Parathyroid adenoma (tissue), 2 donors: Measurements from ENCODE around the gene ZDHHC24.

Experiments
- H2AFZ ChIP-seq: fragments of 300-600 bp; sonication (generic); one replicate; pipeline ENCODE4 v1.7.0; 2017; ENCODE audit warnings: antibody characterized with exemption, mild to moderate bottlenecking
- H3K27ac ChIP-seq: fragments of 300-600 bp; sonication (generic); one replicate; pipeline ENCODE4 v1.7.0; 2017
- H3K27me3 ChIP-seq: fragments of 300-600 bp; sonication (generic); one replicate; pipeline ENCODE4 v1.7.0; 2017; ENCODE audit warnings: low read length; ENCODE audit not compliant: control insufficient read depth, insufficient read depth
- H3K36me3 ChIP-seq: fragments of 300-600 bp; sonication (generic); one replicate; pipeline ENCODE4 v1.7.0; 2017; ENCODE audit warnings: low read length; ENCODE audit not compliant: control insufficient read depth, insufficient read depth
- H3K4me1 ChIP-seq: fragments of 300-600 bp; sonication (generic); one replicate; pipeline ENCODE4 v1.7.0; 2017; ENCODE audit warnings: control low read depth
- H3K4me2 ChIP-seq: fragments of 300-600 bp; sonication (generic); one replicate; pipeline ENCODE4 v1.7.0; 2017; ENCODE audit warnings: low read length
- H3K4me3 ChIP-seq: fragments of 300-600 bp; sonication (generic); one replicate; pipeline ENCODE4 v1.7.0; 2017; ENCODE audit warnings: low read depth, low read length
- H3K79me2 ChIP-seq: fragments of 300-600 bp; sonication (generic); one replicate; pipeline ENCODE4 v1.7.0; 2017; ENCODE audit warnings: control low read depth
- H3K9ac ChIP-seq: fragments of 300-600 bp; sonication (generic); one replicate; pipeline ENCODE4 v1.7.0; 2017; ENCODE audit warnings: mild to moderate bottlenecking
- H3K9me3 ChIP-seq: fragments of 300-600 bp; sonication (generic); one replicate; pipeline ENCODE4 v1.7.0; 2017; ENCODE audit warnings: low read length; ENCODE audit not compliant: control insufficient read depth
- CTCF ChIP-seq: fragments of 300-600 bp; sonication (generic); IDR thresholded peaks from one replicate; pipeline ENCODE4 v1.7.0; 2017; ENCODE audit warnings: antibody characterized with exemption, mild to moderate bottlenecking
- donor health status: primary hyperparathyroidism.

The ZDHHC24 gene

GRCh38 chr11:66473167-66473566 lies 72.7 kb downstream of the ZDHHC24 start:
- Histone ChIP-seq H3K9me3 (no peaks in the 10 kb centered on the region), H3K36me3 (no peaks in the 10 kb centered on the region), H3K27ac (no peak overlapping the region), H3K27me3 (no peaks in the 10 kb centered on the region), H3K4me3 (no peak overlapping the region), H2AFZ (no peak overlapping the region), H3K4me1 (no peaks in the 10 kb centered on the region), H3K79me2 (peaks cover 2% of the 10 kb centered on the region), H3K9ac (no peak overlapping the region), H3K4me2 (no peak overlapping the region)
- TF ChIP-seq CTCF, result no peak

GRCh38 chr11:66472054-66472453 lies 73.8 kb downstream of the ZDHHC24 start:
- no peak overlapping the region for H2AFZ ChIP-seq
- TF ChIP-seq CTCF, result no peak
- no peak overlapping the region for H3K9ac ChIP-seq
- H3K9me3 ChIP-seq, result no peaks in the 10 kb centered on the region
- H3K4me2 ChIP-seq, result no peak overlapping the region
- no peaks in the 10 kb centered on the region for H3K27me3 ChIP-seq
- H3K36me3 ChIP-seq, result no peaks in the 10 kb centered on the region
- peaks cover 5% of the 10 kb centered on the region for H3K79me2 ChIP-seq
- peaks cover 7% of the 10 kb centered on the region for H3K4me1 ChIP-seq
- H3K4me3 ChIP-seq, result no peak overlapping the region
- H3K27ac ChIP-seq, result no peak overlapping the region

- H3K27me3 ChIP-seq, result no peaks in the 10 kb centered on the region
- H3K27ac ChIP-seq, result no peak overlapping the region
- H3K9ac ChIP-seq, result no peak overlapping the region
- no peak overlapping the region for H3K4me3 ChIP-seq
- no peak for TF ChIP-seq CTCF
- H3K36me3 ChIP-seq, result no peaks in the 10 kb centered on the region
- H3K9me3 ChIP-seq, result no peaks in the 10 kb centered on the region
- H2AFZ ChIP-seq, result no peak overlapping the region
- peaks cover 5% of the 10 kb centered on the region for H3K79me2 ChIP-seq
- peaks cover 7% of the 10 kb centered on the region for H3K4me1 ChIP-seq
- no peak overlapping the region for H3K4me2 ChIP-seq
These were observed 74.7 kb downstream of the ZDHHC24 start for GRCh38 chr11:66471142-66471541.
